Suprapubic skin (tissue), 4 donors: Measurements from ENCODE around the gene INIP. TPM values are rescaled to one million over a fixed set of nuclear protein-coding genes. Genes with fewer than 3 reads are reported as not detected.

Experiments used
- DNase-seq, 2 donors: peaks; one replicate each; pipeline ENCODE4 v3.0.0-alpha.2; 2019; ENCODE audit warnings: low spot score in 2 of 2
- H3K27ac ChIP-seq: fragments of 200-600 bp; sonication (generic); one replicate; pipeline ENCODE4 v1.5.1; 2019
- H3K27me3 ChIP-seq: fragments of 200-600 bp; sonication (generic); one replicate; pipeline ENCODE4 v1.5.1; 2019
- H3K36me3 ChIP-seq: fragments of 200-600 bp; sonication (generic); one replicate; pipeline ENCODE4 v1.5.1; 2019
- H3K4me1 ChIP-seq: fragments of 200-600 bp; sonication (generic); one replicate; pipeline ENCODE4 v1.5.1; 2019
- H3K4me3 ChIP-seq: fragments of 200-600 bp; sonication (generic); one replicate; pipeline ENCODE4 v1.5.1; 2019; ENCODE audit warnings: mild to moderate bottlenecking
- H3K9me3 ChIP-seq: fragments of 200-600 bp; sonication (generic); one replicate; pipeline ENCODE4 v1.5.1; 2019
- EP300 ChIP-seq: sonication (generic); formaldehyde crosslinking; IDR thresholded peaks from one replicate; pipeline ENCODE4 v1.6.1; 2017; ENCODE audit warnings: antibody characterized with exemption
- POLR2A ChIP-seq, 2 donors: fragments of 450-650 bp; IDR thresholded peaks; one replicate each; pipeline ENCODE4 v1.6.1; 2017; ENCODE audit warnings: antibody characterized with exemption in 2 of 2, mild to moderate bottlenecking in 2 of 2, moderate library complexity in 2 of 2
- POLR2AphosphoS5 ChIP-seq, 3 donors: sonication (generic); formaldehyde crosslinking; IDR thresholded peaks; one replicate each; pipeline ENCODE4 v1.6.1; 2017; ENCODE audit warnings: antibody characterized with exemption in 3 of 3
- WGBS: methylation state at CpG from one replicate; pipeline ENCODE4 v1.1.5; 2018; 5-methylcytosine and 5-hydroxymethylcytosine counted together
- total RNA-seq, 4 donors: library from RNA; depleted of rRNA; stranded (reverse); fragments of >200 nt; gene quantifications; one replicate each; pipeline ENCODE4 v1.1.0, GENCODE V29; 2016
- TF ChIP-seq, protein P1 (sequence below), 2 donors: fragments of 200-600 bp in 1 of 2; fragments of 450-650 bp in 1 of 2; sonication (generic) in 1 of 2; IDR thresholded peaks; one replicate each; pipeline ENCODE4 v1.5.1; 2016 to 2019; ENCODE audit warnings: antibody characterized with exemption in 2 of 2, mild to moderate bottlenecking in 1 of 2, moderate library complexity in 1 of 2

The INIP gene
- total RNA-seq, 4 donors from 2014 or later = 9.0 to 14.9 (median 14.2) TPM

- WGBS = 80% methylated on average over 4 of the region's 4 CpGs
- DNase-seq = no peak
- Histone ChIP-seq H3K4me1 (peaks cover 22% of the 10 kb centered on the region), H3K4me3 (no peak overlapping the region), H3K9me3 (no peaks in the 10 kb centered on the region), H3K27ac (no peak overlapping the region), H3K36me3 (peaks cover 2% of the 10 kb centered on the region), H3K27me3 (no peaks in the 10 kb centered on the region)
- TF ChIP-seq POLR2A (IDR thresholded peaks at IDR 0.05) (no peak), POLR2AphosphoS5 (IDR thresholded peaks at IDR 0.05) (no peak), EP300 (no peak)
- TF ChIP-seq, protein P1, sequence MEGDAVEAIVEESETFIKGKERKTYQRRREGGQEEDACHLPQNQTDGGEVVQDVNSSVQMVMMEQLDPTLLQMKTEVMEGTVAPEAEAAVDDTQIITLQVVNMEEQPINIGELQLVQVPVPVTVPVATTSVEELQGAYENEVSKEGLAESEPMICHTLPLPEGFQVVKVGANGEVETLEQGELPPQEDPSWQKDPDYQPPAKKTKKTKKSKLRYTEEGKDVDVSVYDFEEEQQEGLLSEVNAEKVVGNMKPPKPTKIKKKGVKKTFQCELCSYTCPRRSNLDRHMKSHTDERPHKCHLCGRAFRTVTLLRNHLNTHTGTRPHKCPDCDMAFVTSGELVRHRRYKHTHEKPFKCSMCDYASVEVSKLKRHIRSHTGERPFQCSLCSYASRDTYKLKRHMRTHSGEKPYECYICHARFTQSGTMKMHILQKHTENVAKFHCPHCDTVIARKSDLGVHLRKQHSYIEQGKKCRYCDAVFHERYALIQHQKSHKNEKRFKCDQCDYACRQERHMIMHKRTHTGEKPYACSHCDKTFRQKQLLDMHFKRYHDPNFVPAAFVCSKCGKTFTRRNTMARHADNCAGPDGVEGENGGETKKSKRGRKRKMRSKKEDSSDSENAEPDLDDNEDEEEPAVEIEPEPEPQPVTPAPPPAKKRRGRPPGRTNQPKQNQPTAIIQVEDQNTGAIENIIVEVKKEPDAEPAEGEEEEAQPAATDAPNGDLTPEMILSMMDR (IDR thresholded peaks at IDR 0.05) = no peak
These were observed 2.3 kb upstream of the INIP start for GRCh38 chr9:112720113-112720780.

DNA sequence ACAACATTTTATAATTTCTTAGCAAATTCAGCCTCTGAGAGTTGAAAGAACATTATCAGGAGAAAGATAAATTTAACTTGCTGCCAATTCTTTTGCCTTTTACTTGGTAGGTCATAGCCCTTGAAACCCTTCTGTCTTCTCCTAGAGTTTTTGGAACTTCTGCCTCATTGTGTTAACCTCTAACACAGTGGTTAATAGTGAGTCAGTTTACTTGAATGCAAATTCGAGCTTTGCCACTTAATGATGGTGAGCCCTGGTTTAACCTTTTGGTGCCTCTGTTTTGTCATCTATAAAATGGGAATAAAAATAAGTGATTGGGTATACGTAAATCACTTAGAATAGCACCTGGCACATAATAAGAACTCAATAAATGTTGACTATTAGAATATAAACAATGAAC lies 1.8 kb upstream of the INIP start:
- H3K27me3 ChIP-seq = no peaks in the 10 kb centered on the region
- peaks cover 22% of the 10 kb centered on the region for H3K4me1 ChIP-seq
- peaks cover 5% of the 10 kb centered on the region for H3K36me3 ChIP-seq
- WGBS = 68% methylated on average over 2 of the region's 2 CpGs
- no peaks in the 10 kb centered on the region for H3K9me3 ChIP-seq
- TF ChIP-seq POLR2A (IDR thresholded peaks at IDR 0.05) = no peak
- TF ChIP-seq, protein P1 (IDR thresholded peaks at IDR 0.05) = no peak
- no peak for TF ChIP-seq EP300
- TF ChIP-seq POLR2AphosphoS5 (IDR thresholded peaks at IDR 0.05) = no peak
- H3K27ac ChIP-seq = no peak overlapping the region
- no peak overlapping the region for H3K4me3 ChIP-seq
- DNase-seq = no peak

GRCh38 chr9:112719241-112719691 lies 1.3 kb upstream of the INIP start:
- WGBS = 71% methylated on average over 1 of the region's 1 CpG
- DNase-seq = no peak

DNA sequence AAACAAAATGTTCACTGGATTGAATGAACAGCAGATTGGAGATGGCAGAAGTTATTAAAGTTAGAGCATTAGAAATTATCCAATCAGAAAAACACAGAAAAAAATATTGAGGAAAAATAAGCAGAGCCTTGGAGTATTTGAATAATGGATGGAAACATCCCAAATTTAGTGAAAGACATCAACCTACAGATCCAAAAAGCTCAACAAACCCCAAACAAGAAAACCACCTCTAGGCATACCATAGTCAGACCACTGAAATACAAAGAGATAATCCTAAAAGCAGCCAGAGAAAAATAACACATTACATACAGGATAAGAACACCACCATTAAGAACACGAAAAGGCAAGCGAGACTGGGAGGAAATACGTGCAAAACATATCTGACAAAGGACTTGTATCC lies 5.2 kb downstream of the INIP start:
- peaks cover 25% of the 10 kb centered on the region for H3K36me3 ChIP-seq
- no peak overlapping the region for H3K27ac ChIP-seq
- H3K27me3 ChIP-seq = no peaks in the 10 kb centered on the region
- DNase-seq = no peak
- TF ChIP-seq, protein P1 (IDR thresholded peaks at IDR 0.05) = no peak
- TF ChIP-seq POLR2A (IDR thresholded peaks at IDR 0.05) (no peak), EP300 (no peak), POLR2AphosphoS5 (IDR thresholded peaks at IDR 0.05) (no peak)
- no peak overlapping the region for H3K4me3 ChIP-seq
- H3K4me1 ChIP-seq = peaks cover 16% of the 10 kb centered on the region
- H3K9me3 ChIP-seq = no peaks in the 10 kb centered on the region
- 98% methylated on average over 3 of the region's 3 CpGs for WGBS

More at GRCh38 chr9:112719241-112719691, 1.3 kb upstream of the INIP start:
- H3K4me1 ChIP-seq = peaks cover 22% of the 10 kb centered on the region
- TF ChIP-seq EP300 = no peak
- TF ChIP-seq, protein P1 (IDR thresholded peaks at IDR 0.05) = no peak
- no peak for TF ChIP-seq POLR2AphosphoS5 (IDR thresholded peaks at IDR 0.05)
- TF ChIP-seq POLR2A (IDR thresholded peaks at IDR 0.05) = no peak
- H3K9me3 ChIP-seq = no peaks in the 10 kb centered on the region
- peaks cover 6% of the 10 kb centered on the region for H3K36me3 ChIP-seq
- H3K4me3 ChIP-seq = no peak overlapping the region
- H3K27me3 ChIP-seq = no peaks in the 10 kb centered on the region
- no peak overlapping the region for H3K27ac ChIP-seq

GRCh38 chr9:112711050-112711689 lies 6.7 kb downstream of the INIP start:
- Histone ChIP-seq H3K27ac (no peak overlapping the region), H3K9me3 (no peaks in the 10 kb centered on the region), H3K36me3 (peaks cover 25% of the 10 kb centered on the region), H3K27me3 (no peaks in the 10 kb centered on the region), H3K4me1 (peaks cover 4% of the 10 kb centered on the region), H3K4me3 (no peak overlapping the region)
- TF ChIP-seq, protein P1 (IDR thresholded peaks at IDR 0.05) = peak in 1 of 2 donors; percentile 34
- TF ChIP-seq POLR2AphosphoS5 (IDR thresholded peaks at IDR 0.05) = no peak
- TF ChIP-seq EP300 = no peak
- TF ChIP-seq POLR2A (IDR thresholded peaks at IDR 0.05) = no peak
- DNase-seq = no peak
- 75% methylated on average over 7 of the region's 7 CpGs for WGBS
